ENCODE results near the gene KIF5C. TPM values are rescaled to one million over a fixed set of nuclear protein-coding genes. Genes with fewer than 3 reads are reported as not detected.

The KIF5C gene
- total RNA-seq (6.0 and 6.1 TPM in 2 replicates), polyA plus RNA-seq (1.9 and 3.3 TPM in 2 replicates), polyA minus RNA-seq (2.4 and 5.1 TPM in 2 replicates)
- total RNA-seq (2013): 1.3 TPM

- peak within 1 kb of the TSS in 4 of 5 experiments; percentile 37 to 67 (median 58) for H3K4me3 ChIP-seq (ENCODE audit: control extremely low read depth in 1 of 5, extremely low read depth in 1 of 5, insufficient read depth in 1 of 5, low read depth in 2 of 5, low read length in 4 of 5)
- no peaks in the 10 kb centered on the region for H4K20me1 ChIP-seq (ENCODE audit: control insufficient read depth, insufficient read depth, low read length, poor library complexity, severe bottlenecking)
- ATAC-seq (ENCODE audit: low read depth): peak; percentile 92
- peak within 1 kb of the TSS; percentile 86 for H3K4me3 Mint-ChIP-seq
- under 1% methylated on average over 39 of the region's 39 CpGs for WGBS (ENCODE audit: insufficient coverage)
- no peak within 1 kb of the TSS for H3K27ac ChIP-seq (ENCODE audit: low read length in 2 of 2)
- peak within 1 kb of the TSS; percentile 64 for H3K9ac ChIP-seq (ENCODE audit: low read length)
- peaks cover 43% of the 10 kb centered on the region for H3K27me3 Mint-ChIP-seq
- peaks cover 0 to 13% (median 2%) of the 10 kb centered on the region in 3 donors for H3K9me3 ChIP-seq (ENCODE audit: control extremely low read depth in 1 of 3, control insufficient read depth in 2 of 3, insufficient read depth in 1 of 3, low read length in 2 of 3)
- peaks cover 18 to 24% of the 10 kb centered on the region in 2 donors for H3K4me1 ChIP-seq (ENCODE audit: control insufficient read depth in 2 of 2, insufficient read depth in 2 of 2, low read length in 2 of 2)
- H3K79me2 ChIP-seq (ENCODE audit: control insufficient read depth, insufficient read depth, low read length): peaks cover 11% of the 10 kb centered on the region
- no peaks in the 10 kb centered on the region for H3K9me3 Mint-ChIP-seq (ENCODE audit: insufficient read depth)
- POLR2A ChIA-PET: interaction anchor here (0.6 kb wide), 1 partner anchor 230 kb away, joined by 3 read pairs; the partner anchor contains the start of gene EPC2
- peaks cover 16% of the 10 kb centered on the region for H3K4me1 Mint-ChIP-seq
- peak within 1 kb of the TSS; percentile 32 for H3K27ac Mint-ChIP-seq
- H3K27me3 ChIP-seq (replicated peaks in 1 of 4; ENCODE audit: control extremely low read depth in 1 of 4, control insufficient read depth in 3 of 4, insufficient read depth in 4 of 4, low read length in 3 of 4): peaks cover 0 to 38% (median 14%) of the 10 kb centered on the region in 4 experiments
- no peaks in the 10 kb centered on the region for H3K36me3 ChIP-seq (replicated peaks in 1 of 2; ENCODE audit: control extremely low read depth in 1 of 2, control insufficient read depth in 1 of 2, extremely low read depth in 1 of 2, insufficient read depth in 2 of 2, low read length in 1 of 2)
- H2AFZ ChIP-seq (ENCODE audit: insufficient read depth, low read depth, low read length, poor library complexity, severe bottlenecking): peak within 1 kb of the TSS; percentile 73
- intact Hi-C loops (cut with micrococcal nuclease): loop anchor here (1.0 to 10.0 kb wide), 6 partner anchors 52 to 1028 kb away; partner anchors contain the start of genes ACVR2A, MMADHC and ORC4
- DNase-seq: peak; percentile 88
- no peak for TF ChIP-seq CTCF (IDR thresholded peaks at IDR 0.05)
- TF ChIP-seq EZH2 (IDR thresholded peaks at IDR 0.05; ENCODE audit: borderline replicate concordance, insufficient read depth, low read depth, low read length, poor library complexity, severe bottlenecking): no peak
- CTCF ChIA-PET: no interaction called here
- H3K4me2 ChIP-seq (replicated peaks; ENCODE audit: low read depth, low read length, poor library complexity, severe bottlenecking): peak within 1 kb of the TSS; percentile 90
These were observed at the start of gene KIF5C for GRCh38 chr2:148874868-148875341. TSS of gene KIF5C (plus strand) at chr2:148875227. CDS start at chr2:148875618, 391 bp downstream.

GRCh38 chr2:148826791-148827190 is 48.2 kb upstream of the KIF5C start:
- Mint-ChIP-seq H3K27ac (no peak overlapping the region), H3K4me1 (no peaks in the 10 kb centered on the region), H3K27me3 (peaks cover 17% of the 10 kb centered on the region), H3K4me3 (no peak overlapping the region), H3K9me3 (ENCODE audit: insufficient read depth) (peaks cover 2% of the 10 kb centered on the region)
- no peaks in the 10 kb centered on the region for H4K20me1 ChIP-seq (ENCODE audit: control insufficient read depth, insufficient read depth, low read length, poor library complexity, severe bottlenecking)
- no peaks in the 10 kb centered on the region for H3K79me2 ChIP-seq (ENCODE audit: control insufficient read depth, insufficient read depth, low read length)
- H3K36me3 ChIP-seq (replicated peaks in 1 of 2; ENCODE audit: control extremely low read depth in 1 of 2, control insufficient read depth in 1 of 2, extremely low read depth in 1 of 2, insufficient read depth in 2 of 2, low read length in 1 of 2): no peaks in the 10 kb centered on the region
- H3K4me1 ChIP-seq (ENCODE audit: control insufficient read depth in 2 of 2, insufficient read depth in 2 of 2, low read length in 2 of 2): no peaks in the 10 kb centered on the region
- ChIA-PET POLR2A (no interaction called here), CTCF (no interaction called here)
- H3K4me3 ChIP-seq (ENCODE audit: control extremely low read depth in 1 of 5, extremely low read depth in 1 of 5, insufficient read depth in 1 of 5, low read depth in 2 of 5, low read length in 4 of 5): no peak overlapping the region
- no peaks in the 10 kb centered on the region for H3K9me3 ChIP-seq (ENCODE audit: control extremely low read depth in 1 of 3, control insufficient read depth in 2 of 3, insufficient read depth in 1 of 3, low read length in 2 of 3)
- H3K27me3 ChIP-seq (replicated peaks in 1 of 4; ENCODE audit: control extremely low read depth in 1 of 4, control insufficient read depth in 3 of 4, insufficient read depth in 4 of 4, low read length in 3 of 4): peaks cover 0 to 6% (median 2%) of the 10 kb centered on the region in 4 experiments
- no peak for TF ChIP-seq CTCF (IDR thresholded peaks at IDR 0.05)
- TF ChIP-seq EZH2 (IDR thresholded peaks at IDR 0.05; ENCODE audit: borderline replicate concordance, insufficient read depth, low read depth, low read length, poor library complexity, severe bottlenecking): no peak
- no peak overlapping the region for H3K9ac ChIP-seq (ENCODE audit: low read length)
- intact Hi-C loops (cut with micrococcal nuclease): no loop called here
- no peak overlapping the region for H2AFZ ChIP-seq (ENCODE audit: insufficient read depth, low read depth, low read length, poor library complexity, severe bottlenecking)
- no peak for DNase-seq
- no peak overlapping the region for H3K4me2 ChIP-seq (replicated peaks; ENCODE audit: low read depth, low read length, poor library complexity, severe bottlenecking)
- no peak overlapping the region for H3K27ac ChIP-seq (ENCODE audit: low read length in 2 of 2)
- no peak for ATAC-seq (ENCODE audit: low read depth)

All from B cell (primary cell).